SHP77 treated with DMSO at 0.1 percent for 48 hours (cell line): ENCODE measurements around the gene PLCB3.
A peak's percentile ranks its signal among the peaks of the same experiment; 100 is the strongest.
"Not testable (repeated sequence)": the region's sequence is repeated elsewhere in the genome, so short reads cannot be mapped to it uniquely, and the experiment has no call there.

Experiments
- DNase-seq: peaks from one replicate; lab custom pipeline; 2025; lab: John Stamatoyannopoulos, UW

PLCB3 gene

GRCh38 chr11:64237484-64237951 lies 13.8 kb upstream of the PLCB3 start:
- peak; percentile 89 for DNase-seq

GRCh38 chr11:64238076-64238475 lies 13.3 kb upstream of the PLCB3 start:
- DNase-seq = no peak

- DNase-seq = no peak
Measured at GRCh38 chr11:64238999-64239398, 12.3 kb upstream of the PLCB3 start.

GRCh38 chr11:64239662-64240434 lies 11.5 kb upstream of the PLCB3 start:
- DNase-seq = no peak

GRCh38 chr11:64240435-64241240 lies 10.7 kb upstream of the PLCB3 start, which contains the start of gene FKBP2:
Gene FKBP2, plus strand, starts transcription at chr11:64241095. Its CDS starts 1,293 bp downstream, at chr11:64242388.
- DNase-seq = peak; percentile 84

- DNase-seq = peak; percentile 85
Measured at GRCh38 chr11:64241241-64241490, 10.2 kb upstream of the PLCB3 start.

GRCh38 chr11:64241491-64242374 lies 9.6 kb upstream of the PLCB3 start:
- no peak for DNase-seq

- no peak for DNase-seq
Measured at GRCh38 chr11:64243236-64243854, 8.0 kb upstream of the PLCB3 start.

GRCh38 chr11:64244107-64244506 lies 7.2 kb upstream of the PLCB3 start:
- DNase-seq = no peak

GRCh38 chr11:64244966-64245365 lies 6.4 kb upstream of the PLCB3 start:
- DNase-seq = no peak

- no peak for DNase-seq
Measured at GRCh38 chr11:64245401-64245796, 5.9 kb upstream of the PLCB3 start.

GRCh38 chr11:64245797-64246620 lies 5.3 kb upstream of the PLCB3 start:
- DNase-seq = no peak

GRCh38 chr11:64246621-64246870 lies 4.8 kb upstream of the PLCB3 start:
- not testable (repeated sequence) for DNase-seq

GRCh38 chr11:64246871-64247728 lies 4.2 kb upstream of the PLCB3 start, which contains the start of gene PPP1R14B:
Gene PPP1R14B, minus strand, starts transcription at chr11:64246943. Its CDS starts 270 bp downstream, at chr11:64246673.
- peak; percentile 62 for DNase-seq

GRCh38 chr11:64247729-64248531 lies 3.4 kb upstream of the PLCB3 start:
- no peak for DNase-seq

GRCh38 chr11:64248578-64248977 lies 2.8 kb upstream of the PLCB3 start:
- no peak for DNase-seq

- no peak for DNase-seq
Measured at GRCh38 chr11:64249038-64249437, 2.3 kb upstream of the PLCB3 start.

- no peak for DNase-seq
Measured at GRCh38 chr11:64249563-64250414, 1.5 kb upstream of the PLCB3 start.
